Esophagus (tissue), 2 donors: ENCODE data around the gene PRDM8. TPM values are rescaled to one million over a fixed set of nuclear protein-coding genes. Genes with fewer than 3 reads are reported as not detected.

ENCODE experiments used
- H3K27ac ChIP-seq, 2 donors: one replicate each; pipeline ENCODE4 v1.5.1; 2013; ENCODE audit warnings: low read depth in 2 of 2, mild to moderate bottlenecking in 2 of 2, inconsistent platforms in 1 of 2, low read length in 1 of 2, moderate library complexity in 1 of 2
- H3K27me3 ChIP-seq, 2 donors: one replicate each; pipeline ENCODE4 v1.6.1; 2013; ENCODE audit warnings: low read length in 2 of 2, control low read depth in 1 of 2, mild to moderate bottlenecking in 1 of 2; ENCODE audit not compliant: insufficient read depth in 2 of 2, control insufficient read depth in 1 of 2
- H3K36me3 ChIP-seq, 2 donors: one replicate each; pipeline ENCODE4 v1.6.1; 2013; ENCODE audit warnings: low read length in 1 of 2; ENCODE audit not compliant: control insufficient read depth in 2 of 2, insufficient read depth in 2 of 2
- H3K4me1 ChIP-seq, 2 donors: one replicate each; pipeline ENCODE4 v1.6.1; 2013; ENCODE audit warnings: low read length in 1 of 2; ENCODE audit not compliant: control insufficient read depth in 2 of 2, insufficient read depth in 2 of 2
- H3K4me3 ChIP-seq, 2 donors: one replicate each; pipeline ENCODE4 v1.5.1; 2013; ENCODE audit warnings: low read length in 2 of 2, mild to moderate bottlenecking in 2 of 2, low read depth in 1 of 2, moderate library complexity in 1 of 2
- H3K9me3 ChIP-seq, 2 donors: one replicate each; pipeline ENCODE4 v1.6.1; 2013; ENCODE audit warnings: mild to moderate bottlenecking in 2 of 2, low read depth in 1 of 2, low read length in 1 of 2, moderate library complexity in 1 of 2; ENCODE audit not compliant: control insufficient read depth in 2 of 2, insufficient read depth in 1 of 2
- WGBS, 2 donors: extraction: QIAGEN DNeasy Blood & Tissue Kit; methylation state at CpG; one replicate each; pipeline ENCODE4 v1.1.7; 2013; 5-methylcytosine and 5-hydroxymethylcytosine counted together
- polyA plus RNA-seq, 2 donors: library from polyadenylated mRNA; stranded (reverse); fragments of 200-250 nt; gene quantifications; one replicate each; pipeline ENCODE4 v1.2.3, GENCODE V29; 2013
- donor health status: healthy with polysubstance abuse.
- donor health status: Bipolar disorder and iron deficiency.

The PRDM8 gene
- polyA plus RNA-seq, 2 donors, result 1.2 to 1.5 TPM

- Histone ChIP-seq H3K27ac (no peak overlapping the region), H3K27me3 (peaks cover 0 to 7% of the 10 kb centered on the region in 2 donors), H3K36me3 (no peaks in the 10 kb centered on the region), H3K9me3 (peaks cover 0 to 2% of the 10 kb centered on the region in 2 donors), H3K4me3 (no peak overlapping the region), H3K4me1 (peaks cover 3 to 12% of the 10 kb centered on the region in 2 donors)
- WGBS, 2 donors, result 46 to 51% methylated on average over 43 of the region's 43 CpGs
These were observed 8.4 kb upstream of the PRDM8 start for GRCh38 chr4:80188801-80189458.

- Histone ChIP-seq H3K4me1 (peaks cover 3 to 7% of the 10 kb centered on the region in 2 donors), H3K4me3 (no peak overlapping the region), H3K36me3 (no peaks in the 10 kb centered on the region), H3K9me3 (peaks cover 0 to 2% of the 10 kb centered on the region in 2 donors), H3K27me3 (peaks cover 0 to 7% of the 10 kb centered on the region in 2 donors), H3K27ac (no peak overlapping the region)
- 50 to 56% methylated on average over 3 of the region's 3 CpGs for WGBS, 2 donors
These were observed 7.7 kb upstream of the PRDM8 start for GRCh38 chr4:80189581-80189955.

- no peak overlapping the region for H3K27ac ChIP-seq
- H3K4me3 ChIP-seq, result no peak overlapping the region
- peaks cover 0 to 2% of the 10 kb centered on the region in 2 donors for H3K9me3 ChIP-seq
- H3K27me3 ChIP-seq, result peaks cover 0 to 7% of the 10 kb centered on the region in 2 donors
- WGBS, 2 donors, result 36 to 53% methylated on average over 36 of the region's 36 CpGs
- peaks cover 3 to 6% of the 10 kb centered on the region in 2 donors for H3K4me1 ChIP-seq
- H3K36me3 ChIP-seq, result no peaks in the 10 kb centered on the region
These were observed 7.2 kb upstream of the PRDM8 start for GRCh38 chr4:80189956-80190677.

- Histone ChIP-seq H3K36me3 (no peaks in the 10 kb centered on the region), H3K9me3 (peaks cover 0 to 2% of the 10 kb centered on the region in 2 donors), H3K4me3 (no peak overlapping the region), H3K27ac (no peak overlapping the region), H3K4me1 (peaks cover 3 to 7% of the 10 kb centered on the region in 2 donors), H3K27me3 (peaks cover 4 to 6% of the 10 kb centered on the region in 2 donors)
- 64 to 76% methylated on average over 3 of the region's 3 CpGs for WGBS, 2 donors
These were observed 4.9 kb upstream of the PRDM8 start for GRCh38 chr4:80192252-80192866.

- peaks cover 0 to 2% of the 10 kb centered on the region in 2 donors for H3K9me3 ChIP-seq
- H3K27ac ChIP-seq, result no peak overlapping the region
- peaks cover 4 to 10% of the 10 kb centered on the region in 2 donors for H3K27me3 ChIP-seq
- no peak overlapping the region for H3K4me3 ChIP-seq
- H3K4me1 ChIP-seq, result peaks cover 5 to 7% of the 10 kb centered on the region in 2 donors
- H3K36me3 ChIP-seq, result no peaks in the 10 kb centered on the region
- 39 to 45% methylated on average over 2 of the region's 2 CpGs for WGBS, 2 donors
These were observed 4.4 kb upstream of the PRDM8 start for GRCh38 chr4:80192937-80193336.

GRCh38 chr4:80195441-80196140, 1.7 kb upstream of the PRDM8 start:
- H3K27me3 ChIP-seq, result peaks cover 4 to 8% of the 10 kb centered on the region in 2 donors
- WGBS, 2 donors, result 48 to 69% methylated on average over 2 of the region's 2 CpGs

GRCh38 chr4:80196259-80196921, 913 bp upstream of the PRDM8 start:
- no peak overlapping the region for H3K4me3 ChIP-seq
- peaks cover 4 to 12% of the 10 kb centered on the region in 2 donors for H3K27me3 ChIP-seq
- peaks cover 3 to 4% of the 10 kb centered on the region in 2 donors for H3K4me1 ChIP-seq
- WGBS, 2 donors, result 35 to 43% methylated on average over 21 to 22 of the region's 22 CpGs
- H3K9me3 ChIP-seq, result no peaks in the 10 kb centered on the region
- no peaks in the 10 kb centered on the region for H3K36me3 ChIP-seq
- H3K27ac ChIP-seq, result no peak overlapping the region

More at GRCh38 chr4:80195441-80196140, 1.7 kb upstream of the PRDM8 start:
- Histone ChIP-seq H3K4me3 (no peak overlapping the region), H3K27ac (no peak overlapping the region), H3K4me1 (peaks cover 3 to 4% of the 10 kb centered on the region in 2 donors), H3K36me3 (no peaks in the 10 kb centered on the region), H3K9me3 (no peaks in the 10 kb centered on the region)

- Histone ChIP-seq H3K4me3 (no peak overlapping the region), H3K9me3 (no peaks in the 10 kb centered on the region), H3K27me3 (peaks cover 4 to 13% of the 10 kb centered on the region in 2 donors), H3K4me1 (peaks cover 3 to 7% of the 10 kb centered on the region in 2 donors), H3K27ac (no peak overlapping the region), H3K36me3 (no peaks in the 10 kb centered on the region)
- 29 to 42% methylated on average over 45 of the region's 45 CpGs for WGBS, 2 donors
These were observed 518 bp downstream of the PRDM8 start for GRCh38 chr4:80197601-80198440.
